ENCODE results near the gene VENTX. TPM values are rescaled to one million over a fixed set of nuclear protein-coding genes. Genes with fewer than 3 reads are reported as not detected.

Gene VENTX
- polyA plus RNA-seq, 4 donors, result 0.06 to 0.24 (median 0.18) TPM

GRCh38 chr10:133270773-133271297 is 33.2 kb downstream of the VENTX start:
- DNase-seq (ENCODE audit: low read depth in 4 of 4, low spot score in 3 of 4), result no peak

GRCh38 chr10:133271521-133272300 is 34.1 kb downstream of the VENTX start:
- DNase-seq (ENCODE audit: low read depth in 4 of 4, low spot score in 3 of 4), result no peak

- DNase-seq (ENCODE audit: low read depth in 4 of 4, low spot score in 3 of 4), result no peak
Measured at GRCh38 chr10:133272301-133272963, 34.8 kb downstream of the VENTX start.

- DNase-seq (ENCODE audit: low read depth in 4 of 4, low spot score in 3 of 4), result no peak
Measured at GRCh38 chr10:133272964-133273420, 35.3 kb downstream of the VENTX start.

- no peak for DNase-seq (ENCODE audit: low read depth in 4 of 4, low spot score in 3 of 4)
Measured at GRCh38 chr10:133273534-133274143, 36.0 kb downstream of the VENTX start.

- no peak for DNase-seq (ENCODE audit: low read depth in 4 of 4, low spot score in 3 of 4)
Measured at GRCh38 chr10:133274751-133275683, 37.4 kb downstream of the VENTX start.

- no peak for DNase-seq (ENCODE audit: low read depth in 4 of 4, low spot score in 3 of 4)
Measured at GRCh38 chr10:133275684-133276092, 38.0 kb downstream of the VENTX start.

GRCh38 chr10:133276100-133276434 is 38.4 kb downstream of the VENTX start:
- no peak for DNase-seq (ENCODE audit: low read depth in 4 of 4, low spot score in 3 of 4)

- DNase-seq (ENCODE audit: low read depth in 4 of 4, low spot score in 3 of 4), result no peak
Measured at GRCh38 chr10:133276435-133277201, 39.0 kb downstream of the VENTX start, which contains the start of gene ADAM8. Gene ADAM8, minus strand, starts transcription at chr10:133276868. Its CDS starts 51 bp downstream, at chr10:133276817.

- DNase-seq (ENCODE audit: low read depth in 4 of 4, low spot score in 3 of 4), result no peak
Measured at GRCh38 chr10:133277277-133277992, 39.8 kb downstream of the VENTX start.

GRCh38 chr10:133277993-133278576 is 40.4 kb downstream of the VENTX start:
- no peak for DNase-seq (ENCODE audit: low read depth in 4 of 4, low spot score in 3 of 4)

- DNase-seq (ENCODE audit: low read depth in 4 of 4, low spot score in 3 of 4), result no peak
Measured at GRCh38 chr10:133278577-133279265, 41.1 kb downstream of the VENTX start.

- no peak for DNase-seq (ENCODE audit: low read depth in 4 of 4, low spot score in 3 of 4)
Measured at GRCh38 chr10:133279326-133280226, 41.9 kb downstream of the VENTX start.

GRCh38 chr10:133280391-133281059 is 42.9 kb downstream of the VENTX start:
- no peak for DNase-seq (ENCODE audit: low read depth in 4 of 4, low spot score in 3 of 4)

- no peak for DNase-seq (ENCODE audit: low read depth in 4 of 4, low spot score in 3 of 4)
Measured at GRCh38 chr10:133281084-133281483, 43.4 kb downstream of the VENTX start.

GRCh38 chr10:133281628-133282372 is 44.1 kb downstream of the VENTX start:
- DNase-seq (ENCODE audit: low read depth in 4 of 4, low spot score in 3 of 4), result no peak
